Neural cell (in vitro differentiated cells): ENCODE results near the gene RAB40C. TPM values are rescaled to one million over a fixed set of nuclear protein-coding genes. Genes with fewer than 3 reads are reported as not detected.

Experiments
- H2AFZ ChIP-seq: fragments of 200-600, 300-800 bp; sonication (generic), shearing (Covaris generic); 2 replicates; pipeline ENCODE4 v1.6.0; 2014; ENCODE audit warnings: low read depth, mild to moderate bottlenecking, antibody characterized with exemption, low read length, moderate library complexity
- H3F3A ChIP-seq: fragments of 200-600 bp; shearing (Covaris generic); 2 replicates; pipeline ENCODE4 v1.6.1; 2016; ENCODE audit warnings: mild to moderate bottlenecking, moderate library complexity, mixed read lengths, antibody characterized with exemption, low read length; ENCODE audit not compliant: insufficient read depth, poor library complexity, severe bottlenecking
- H3K27ac ChIP-seq: fragments of 200-600, 300-800 bp; sonication (generic), shearing (Covaris generic); 2 replicates; pipeline ENCODE4 v1.5.1; 2014; ENCODE audit warnings: mild to moderate bottlenecking, low read length, moderate library complexity
- H3K27me3 ChIP-seq: fragments of 300-800, 200-600 bp; sonication (generic), shearing (Covaris generic); 2 replicates; pipeline ENCODE4 v1.6.0; 2014; ENCODE audit warnings: mild to moderate bottlenecking, low read depth, low read length, moderate library complexity; ENCODE audit not compliant: insufficient read depth
- H3K36me3 ChIP-seq: fragments of 300-800, 200-600 bp; sonication (generic), shearing (Covaris generic); 2 replicates; pipeline ENCODE4 v1.5.1; 2014; ENCODE audit warnings: mild to moderate bottlenecking, antibody characterized with exemption, low read length, moderate library complexity; ENCODE audit not compliant: insufficient read depth
- H3K4me2 ChIP-seq: fragments of 300-800, 200-600 bp; sonication (generic), shearing (Covaris generic); 2 replicates; pipeline ENCODE4 v1.6.0; 2014; ENCODE audit warnings: mild to moderate bottlenecking, low read length
- H3K4me3 ChIP-seq: fragments of 300-800, 200-600 bp; sonication (generic), shearing (Covaris generic); 2 replicates; pipeline ENCODE4 v1.5.1; 2014; ENCODE audit warnings: mild to moderate bottlenecking, low read length, moderate library complexity
- H3K79me2 ChIP-seq: fragments of 200-600 bp; shearing (Covaris generic); replicated peaks from 2 replicates; pipeline ENCODE4 v1.6.0; 2014; ENCODE audit warnings: mild to moderate bottlenecking, low read length, moderate library complexity; ENCODE audit not compliant: insufficient read depth
- H3K9ac ChIP-seq: fragments of 300-800, 200-600 bp; sonication (generic), shearing (Covaris generic); 2 replicates; pipeline ENCODE4 v1.6.1; 2016; ENCODE audit warnings: mild to moderate bottlenecking, low read length, mixed read lengths
- H3K9me2 ChIP-seq: fragments of 200-600 bp; shearing (Covaris generic); 2 replicates; pipeline ENCODE4 v1.6.1; 2016; ENCODE audit warnings: mild to moderate bottlenecking, low read length, mixed read lengths; ENCODE audit not compliant: insufficient read depth
- H3K9me3 ChIP-seq: fragments of 200-600, 300-800 bp; sonication (generic), shearing (Covaris generic); 2 replicates; pipeline ENCODE4 v1.6.1; 2016; ENCODE audit warnings: mild to moderate bottlenecking, mixed run types, low read length, moderate library complexity, mixed read lengths
- H4K20me1 ChIP-seq: fragments of 200-600 bp; shearing (Covaris generic); 2 replicates; pipeline ENCODE4 v1.6.1; 2016; ENCODE audit warnings: mild to moderate bottlenecking, mixed run types; ENCODE audit not compliant: insufficient read depth
- EP300 ChIP-seq: fragments of 450-650 bp; conservative IDR thresholded peaks from 2 replicates; pipeline ENCODE4 v1.6.1; 2014; ENCODE audit warnings: antibody characterized with exemption, mild to moderate bottlenecking, moderate library complexity; ENCODE audit not compliant: poor library complexity, severe bottlenecking
- EZH2 ChIP-seq: fragments of 200-600, 300-800 bp; shearing (Covaris generic), sonication (generic); IDR thresholded peaks from 2 replicates; pipeline ENCODE4 v1.6.1; 2014; ENCODE audit warnings: antibody characterized with exemption, low read length, borderline replicate concordance, mild to moderate bottlenecking; ENCODE audit not compliant: insufficient read depth, poor library complexity, severe bottlenecking
- MXI1 ChIP-seq: fragments of 450-650 bp; conservative IDR thresholded peaks from 2 replicates; pipeline ENCODE4 v1.6.1; 2014; ENCODE audit warnings: antibody characterized with exemption, mild to moderate bottlenecking; ENCODE audit not compliant: poor library complexity, severe bottlenecking
- POLR2AphosphoS5 ChIP-seq: IDR thresholded peaks from 2 replicates; pipeline ENCODE4 v1.6.1; 2012
- RAD21 ChIP-seq: fragments of 450-650 bp; conservative IDR thresholded peaks from 2 replicates; pipeline ENCODE4 v1.6.1; 2014; ENCODE audit warnings: antibody characterized with exemption, mild to moderate bottlenecking, moderate library complexity
- SMC3 ChIP-seq: fragments of 450-650 bp; conservative IDR thresholded peaks from 2 replicates; pipeline ENCODE4 v1.6.1; 2014; ENCODE audit warnings: antibody characterized with exemption, mild to moderate bottlenecking, moderate library complexity; ENCODE audit not compliant: poor library complexity
- TAF1 ChIP-seq: IDR thresholded peaks from 2 replicates; pipeline ENCODE4 v1.6.1; 2012; ENCODE audit warnings: low read depth
- polyA plus RNA-seq: library from polyadenylated mRNA; depleted of rRNA; stranded (reverse); fragments of >200 nt; gene quantifications from 2 replicates; pipeline ENCODE4 v1.2.3, GENCODE V29; 2014
- TF ChIP-seq, protein P1 (sequence below): fragments of 450-650 bp; IDR thresholded peaks from 2 replicates; pipeline ENCODE4 v1.5.1; 2014; ENCODE audit warnings: antibody characterized with exemption, mild to moderate bottlenecking, moderate library complexity; ENCODE audit not compliant: poor library complexity, severe bottlenecking
- TF ChIP-seq, protein P2 (sequence below): IDR thresholded peaks from 2 replicates; pipeline ENCODE4 v1.6.1; 2012; ENCODE audit warnings: borderline replicate concordance

Gene RAB40C
- polyA plus RNA-seq, 1 donor from 2014 or later, result 40.7 TPM

DNA sequence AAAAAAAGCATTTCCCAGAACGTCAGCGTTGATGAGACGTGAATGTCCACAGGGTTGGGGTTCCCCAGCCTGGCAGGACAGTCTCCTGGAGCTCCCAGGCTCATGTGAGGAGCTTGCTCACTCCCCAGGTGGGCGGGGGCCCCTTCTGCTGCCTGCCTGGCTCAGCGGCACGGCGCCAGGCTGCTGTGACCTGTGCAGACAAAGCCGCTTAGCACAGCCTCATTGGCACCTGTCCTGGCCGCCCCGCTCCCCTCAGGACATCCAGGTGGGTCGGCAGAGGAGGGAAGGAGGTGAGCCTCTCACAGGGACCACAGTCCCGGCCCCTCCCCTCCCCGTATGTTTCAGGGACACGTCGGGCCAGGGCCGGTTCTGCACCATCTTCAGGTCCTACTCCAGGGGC, 28.0 kb downstream of the RAB40C start:
- H3K4me3 ChIP-seq, result no peak overlapping the region
- H3K27me3 ChIP-seq, result no peaks in the 10 kb centered on the region
- no peak overlapping the region for H3K27ac ChIP-seq
- H3K9me2 ChIP-seq, result no peaks in the 10 kb centered on the region
- TF ChIP-seq MXI1, result no peak
- no peak for TF ChIP-seq EZH2
- H4K20me1 ChIP-seq, result no peaks in the 10 kb centered on the region
- H3K4me2 ChIP-seq, result no peak overlapping the region
- H2AFZ ChIP-seq, result no peak overlapping the region
- H3F3A ChIP-seq, result no peaks in the 10 kb centered on the region
- peaks cover 7% of the 10 kb centered on the region for H3K36me3 ChIP-seq
- H3K9me3 ChIP-seq, result no peaks in the 10 kb centered on the region
- no peak overlapping the region for H3K9ac ChIP-seq
- H3K79me2 ChIP-seq, result no peaks in the 10 kb centered on the region

DNA sequence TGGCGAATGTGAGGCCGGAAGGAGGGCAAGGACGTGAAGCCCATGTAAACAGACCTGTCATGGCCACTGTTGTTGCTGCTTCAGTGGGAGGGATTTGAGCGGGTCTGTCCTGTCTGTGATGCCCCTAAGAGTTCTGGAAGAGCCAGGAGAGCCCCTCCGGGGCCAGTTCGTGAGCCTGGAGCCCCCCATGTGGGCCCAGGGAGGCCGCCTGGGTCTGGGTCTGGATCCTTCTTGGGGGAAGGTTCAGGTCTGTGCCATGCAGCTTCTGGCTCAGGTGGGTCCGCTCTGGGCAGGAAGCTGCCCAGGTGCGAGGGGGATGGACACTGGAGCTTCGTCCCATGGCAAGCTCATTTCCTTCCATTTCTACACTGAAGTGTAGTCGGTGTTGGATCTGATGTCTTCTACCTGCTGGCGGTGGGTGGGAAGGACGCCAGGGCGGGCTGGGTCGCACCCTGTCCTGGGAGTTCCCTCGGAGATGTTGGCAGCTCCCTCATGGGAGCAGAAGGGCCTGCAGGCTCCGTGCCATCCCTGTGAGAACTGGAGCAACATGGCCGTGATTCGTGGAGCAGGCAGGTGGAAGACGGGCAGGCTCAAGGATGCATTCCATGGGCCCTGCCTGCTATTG, 29.7 kb downstream of the RAB40C start:
- no peaks in the 10 kb centered on the region for H4K20me1 ChIP-seq
- H3K9me2 ChIP-seq, result no peaks in the 10 kb centered on the region
- no peak overlapping the region for H3K9ac ChIP-seq
- no peaks in the 10 kb centered on the region for H3K27me3 ChIP-seq
- H3K4me3 ChIP-seq, result no peak overlapping the region
- H3K27ac ChIP-seq, result no peak overlapping the region
- no peak overlapping the region for H3K4me2 ChIP-seq
- TF ChIP-seq RAD21, result no peak
- no peak for TF ChIP-seq SMC3
- TF ChIP-seq, protein P1, sequence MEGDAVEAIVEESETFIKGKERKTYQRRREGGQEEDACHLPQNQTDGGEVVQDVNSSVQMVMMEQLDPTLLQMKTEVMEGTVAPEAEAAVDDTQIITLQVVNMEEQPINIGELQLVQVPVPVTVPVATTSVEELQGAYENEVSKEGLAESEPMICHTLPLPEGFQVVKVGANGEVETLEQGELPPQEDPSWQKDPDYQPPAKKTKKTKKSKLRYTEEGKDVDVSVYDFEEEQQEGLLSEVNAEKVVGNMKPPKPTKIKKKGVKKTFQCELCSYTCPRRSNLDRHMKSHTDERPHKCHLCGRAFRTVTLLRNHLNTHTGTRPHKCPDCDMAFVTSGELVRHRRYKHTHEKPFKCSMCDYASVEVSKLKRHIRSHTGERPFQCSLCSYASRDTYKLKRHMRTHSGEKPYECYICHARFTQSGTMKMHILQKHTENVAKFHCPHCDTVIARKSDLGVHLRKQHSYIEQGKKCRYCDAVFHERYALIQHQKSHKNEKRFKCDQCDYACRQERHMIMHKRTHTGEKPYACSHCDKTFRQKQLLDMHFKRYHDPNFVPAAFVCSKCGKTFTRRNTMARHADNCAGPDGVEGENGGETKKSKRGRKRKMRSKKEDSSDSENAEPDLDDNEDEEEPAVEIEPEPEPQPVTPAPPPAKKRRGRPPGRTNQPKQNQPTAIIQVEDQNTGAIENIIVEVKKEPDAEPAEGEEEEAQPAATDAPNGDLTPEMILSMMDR, result no peak
- no peak for TF ChIP-seq MXI1
- TF ChIP-seq POLR2AphosphoS5, result no peak
- TF ChIP-seq EZH2, result no peak
- no peak for TF ChIP-seq TAF1
- no peak for TF ChIP-seq EP300
- TF ChIP-seq, protein P2, sequence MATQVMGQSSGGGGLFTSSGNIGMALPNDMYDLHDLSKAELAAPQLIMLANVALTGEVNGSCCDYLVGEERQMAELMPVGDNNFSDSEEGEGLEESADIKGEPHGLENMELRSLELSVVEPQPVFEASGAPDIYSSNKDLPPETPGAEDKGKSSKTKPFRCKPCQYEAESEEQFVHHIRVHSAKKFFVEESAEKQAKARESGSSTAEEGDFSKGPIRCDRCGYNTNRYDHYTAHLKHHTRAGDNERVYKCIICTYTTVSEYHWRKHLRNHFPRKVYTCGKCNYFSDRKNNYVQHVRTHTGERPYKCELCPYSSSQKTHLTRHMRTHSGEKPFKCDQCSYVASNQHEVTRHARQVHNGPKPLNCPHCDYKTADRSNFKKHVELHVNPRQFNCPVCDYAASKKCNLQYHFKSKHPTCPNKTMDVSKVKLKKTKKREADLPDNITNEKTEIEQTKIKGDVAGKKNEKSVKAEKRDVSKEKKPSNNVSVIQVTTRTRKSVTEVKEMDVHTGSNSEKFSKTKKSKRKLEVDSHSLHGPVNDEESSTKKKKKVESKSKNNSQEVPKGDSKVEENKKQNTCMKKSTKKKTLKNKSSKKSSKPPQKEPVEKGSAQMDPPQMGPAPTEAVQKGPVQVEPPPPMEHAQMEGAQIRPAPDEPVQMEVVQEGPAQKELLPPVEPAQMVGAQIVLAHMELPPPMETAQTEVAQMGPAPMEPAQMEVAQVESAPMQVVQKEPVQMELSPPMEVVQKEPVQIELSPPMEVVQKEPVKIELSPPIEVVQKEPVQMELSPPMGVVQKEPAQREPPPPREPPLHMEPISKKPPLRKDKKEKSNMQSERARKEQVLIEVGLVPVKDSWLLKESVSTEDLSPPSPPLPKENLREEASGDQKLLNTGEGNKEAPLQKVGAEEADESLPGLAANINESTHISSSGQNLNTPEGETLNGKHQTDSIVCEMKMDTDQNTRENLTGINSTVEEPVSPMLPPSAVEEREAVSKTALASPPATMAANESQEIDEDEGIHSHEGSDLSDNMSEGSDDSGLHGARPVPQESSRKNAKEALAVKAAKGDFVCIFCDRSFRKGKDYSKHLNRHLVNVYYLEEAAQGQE, result no peak
- no peaks in the 10 kb centered on the region for H3K79me2 ChIP-seq
- H3F3A ChIP-seq, result no peaks in the 10 kb centered on the region
- H3K36me3 ChIP-seq, result peaks cover 6% of the 10 kb centered on the region
- H3K9me3 ChIP-seq, result no peaks in the 10 kb centered on the region
- H2AFZ ChIP-seq, result no peak overlapping the region
